Activated T-cell treated with anti-CD3 and anti-CD28 coated beads, Interleukin-2, amount 50 U/mL, for 48 hours (primary cell): ENCODE data around the gene ASIC4.

ENCODE experiments used
- DNase-seq, 2 experiments: peaks; one replicate each; pipeline ENCODE4 v3.0.0-alpha.2; 2020

Gene ASIC4

GRCh38 chr2:219498280-219499057, 15.8 kb upstream of the ASIC4 start, which contains the start of gene GMPPA:
GMPPA (plus strand) TSS chr2:219498891; CDS start chr2:219499976, 1,085 bp downstream.
- DNase-seq: peak; percentile 96

- DNase-seq: no peak
These were observed 15.3 kb upstream of the ASIC4 start for GRCh38 chr2:219499058-219499307.

GRCh38 chr2:219499555-219499954, 14.7 kb upstream of the ASIC4 start:
- no peak for DNase-seq

GRCh38 chr2:219500135-219500534, 14.1 kb upstream of the ASIC4 start:
- no peak for DNase-seq

GRCh38 chr2:219501849-219502248, 12.4 kb upstream of the ASIC4 start:
- no peak for DNase-seq

- DNase-seq: no peak
These were observed 11.7 kb upstream of the ASIC4 start for GRCh38 chr2:219502618-219503017.

GRCh38 chr2:219505585-219505984, 8.7 kb upstream of the ASIC4 start:
- DNase-seq: no peak

- DNase-seq: no peak
These were observed 8.0 kb upstream of the ASIC4 start for GRCh38 chr2:219506153-219506801.

- no peak for DNase-seq
These were observed 7.3 kb upstream of the ASIC4 start for GRCh38 chr2:219506802-219507526.

GRCh38 chr2:219507581-219508443, 6.5 kb upstream of the ASIC4 start:
- DNase-seq: no peak

GRCh38 chr2:219508444-219508734, 5.9 kb upstream of the ASIC4 start:
- DNase-seq: no peak

- no peak for DNase-seq
These were observed 5.1 kb upstream of the ASIC4 start for GRCh38 chr2:219508971-219509779.

- DNase-seq: peak; percentile 63 to 74
These were observed 4.3 kb upstream of the ASIC4 start for GRCh38 chr2:219509780-219510511.

- DNase-seq: no peak
These were observed 3.7 kb upstream of the ASIC4 start for GRCh38 chr2:219510512-219511135.

GRCh38 chr2:219511547-219512325, 2.5 kb upstream of the ASIC4 start:
- no peak for DNase-seq

GRCh38 chr2:219512524-219513216, 1.6 kb upstream of the ASIC4 start:
- DNase-seq: no peak

GRCh38 chr2:219513787-219514186, 495 bp upstream of the ASIC4 start:
- no peak for DNase-seq

- DNase-seq: no peak
These were observed 554 bp downstream of the ASIC4 start for GRCh38 chr2:219514836-219515235.

- no peak for DNase-seq
These were observed 1.8 kb downstream of the ASIC4 start for GRCh38 chr2:219515874-219516629.
